HG03066 (cell line): ENCODE measurements around the gene IFNG.

ENCODE experiments used
- ATAC-seq: cut with Tn5 transposase; IDR thresholded peaks from one replicate; pipeline ENCODE4 v1.9.1; 2021; ENCODE audit warnings: low read depth; ENCODE audit not compliant: unreplicated experiment

The IFNG gene

DNA sequence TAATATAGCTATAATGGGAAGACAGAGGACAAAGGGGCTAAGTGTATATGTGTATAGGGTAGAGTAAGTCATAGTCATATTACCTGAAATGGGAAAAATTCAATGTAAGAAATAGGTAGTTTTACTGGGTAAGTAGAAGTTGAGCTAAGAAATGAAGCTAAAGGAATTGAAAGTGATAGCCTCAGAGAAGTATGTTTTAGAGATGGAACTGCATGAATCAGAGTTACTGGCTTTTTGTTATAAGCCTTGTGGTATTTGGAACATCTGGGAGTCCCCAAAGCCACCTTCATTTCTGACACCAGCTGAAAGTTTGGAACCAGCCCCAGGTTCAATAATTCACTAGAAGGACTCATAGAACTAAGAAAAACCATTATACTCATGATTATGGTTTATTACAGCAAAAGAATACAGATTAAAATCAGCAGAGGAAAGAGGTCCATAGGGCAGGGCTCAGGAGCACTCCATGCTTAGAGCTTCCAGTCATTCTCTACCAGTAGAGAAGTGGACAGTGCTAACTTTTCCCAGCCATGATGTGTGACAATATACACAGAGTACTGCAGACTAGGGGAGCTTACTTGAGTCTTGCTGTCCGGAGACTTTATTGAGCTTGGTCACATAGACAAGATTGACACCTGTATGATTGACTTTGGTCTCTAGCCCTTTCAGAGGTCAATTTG, 9.8 kb upstream of the IFNG start:
- no peak for ATAC-seq

GRCh38 chr12:68166317-68166831, 6.8 kb upstream of the IFNG start:
- no peak for ATAC-seq

GRCh38 chr12:68163560-68164081, 4.1 kb upstream of the IFNG start:
- peak; percentile 69 for ATAC-seq

DNA sequence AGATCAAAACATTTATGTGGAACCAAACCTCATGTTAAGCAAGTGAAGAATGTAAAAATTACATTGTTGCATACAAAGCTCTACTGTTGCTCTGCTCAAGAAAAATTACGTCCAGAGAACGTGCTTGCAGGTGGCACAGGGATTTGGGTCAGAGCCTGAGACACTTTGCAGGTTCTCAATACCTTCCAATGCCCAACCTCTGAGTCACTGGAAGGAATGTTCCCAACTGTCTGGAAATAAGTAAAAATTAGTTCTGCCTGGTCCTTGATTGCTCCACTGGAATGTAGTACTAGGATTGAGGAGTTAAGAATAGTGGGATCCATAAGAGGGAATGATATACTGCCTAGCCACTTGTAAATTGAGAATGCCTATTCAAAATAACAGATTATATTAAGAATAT, 2.8 kb upstream of the IFNG start:
- no peak for ATAC-seq

GRCh38 chr12:68158432-68158831, 1.1 kb downstream of the IFNG start:
- ATAC-seq, result no peak

DNA sequence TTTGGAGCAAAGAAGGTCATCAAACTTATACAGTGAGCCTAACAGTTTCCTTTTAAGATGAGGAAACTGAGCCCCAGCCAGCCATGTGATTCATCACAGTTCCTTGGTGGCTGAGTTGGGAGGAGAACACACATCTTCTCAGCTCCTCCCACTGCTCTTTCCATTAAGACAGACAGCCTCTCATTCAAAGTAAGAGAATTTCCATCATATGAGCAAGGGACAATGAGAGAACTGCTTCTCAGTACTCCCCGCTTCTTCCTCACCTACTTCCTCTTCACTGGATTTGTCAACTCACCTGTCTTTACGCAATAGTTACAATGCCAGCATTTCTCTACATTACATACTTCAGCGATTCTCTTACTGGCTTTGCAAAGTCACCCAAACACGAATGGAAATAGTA, 2.2 kb downstream of the IFNG start:
- ATAC-seq, result no peak

DNA sequence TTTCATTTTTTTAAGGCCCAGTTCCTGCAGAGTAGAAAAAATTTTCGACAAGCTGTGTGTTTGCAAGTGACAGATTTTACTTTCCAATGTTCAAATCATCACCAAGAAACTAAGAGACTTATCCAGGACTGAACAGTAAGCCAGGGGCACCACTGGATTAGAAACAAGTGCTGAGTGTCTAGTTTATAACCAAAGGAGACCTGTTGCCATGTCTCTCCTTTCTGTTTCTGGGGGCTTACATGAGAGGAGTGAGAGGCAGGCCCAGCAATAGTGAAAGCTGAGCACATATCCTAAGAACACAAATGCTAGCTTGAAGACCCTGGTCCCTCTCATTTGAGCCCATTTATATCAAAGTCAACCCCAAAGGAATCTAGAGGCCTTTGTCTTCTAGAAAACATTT, 2.9 kb downstream of the IFNG start:
- ATAC-seq, result no peak

DNA sequence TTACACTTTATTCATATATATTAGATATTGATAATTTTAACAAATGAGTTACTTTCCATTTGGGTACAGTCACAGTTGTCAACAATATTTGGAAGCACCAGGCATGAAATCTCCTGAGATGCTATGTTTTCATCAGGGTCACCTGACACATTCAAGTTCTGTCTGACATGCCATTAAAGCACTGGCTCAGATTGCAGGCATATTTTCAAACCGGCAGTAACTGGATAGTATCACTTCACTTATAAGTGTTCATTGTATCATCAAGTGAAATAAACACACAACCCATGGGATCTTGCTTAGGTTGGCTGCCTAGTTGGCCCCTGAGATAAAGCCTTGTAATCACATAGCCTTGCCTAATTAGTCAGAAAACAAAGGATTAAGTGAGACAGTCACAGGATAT, 4.8 kb downstream of the IFNG start:
- no peak for ATAC-seq

GRCh38 chr12:68148261-68148951, 11.1 kb downstream of the IFNG start:
- no peak for ATAC-seq

DNA sequence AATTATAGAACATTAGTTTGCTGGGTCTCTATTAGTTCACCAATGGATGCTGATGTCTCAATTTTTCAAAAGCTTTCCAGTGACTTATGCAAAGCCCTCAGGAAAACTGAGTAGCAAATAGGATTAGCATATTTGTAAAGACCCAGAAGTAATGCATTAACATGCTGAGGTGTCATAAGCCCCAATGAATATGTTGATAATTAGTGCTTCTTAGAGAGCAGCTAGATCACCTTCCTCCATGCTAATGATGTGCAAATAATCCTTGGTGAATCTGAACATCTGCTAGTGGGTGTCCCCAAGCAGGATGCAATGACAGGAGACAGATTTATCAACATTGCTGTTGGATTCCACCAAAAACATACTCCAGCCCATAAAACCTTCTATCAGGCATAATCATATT, 19.0 kb downstream of the IFNG start:
- ATAC-seq, result no peak

DNA sequence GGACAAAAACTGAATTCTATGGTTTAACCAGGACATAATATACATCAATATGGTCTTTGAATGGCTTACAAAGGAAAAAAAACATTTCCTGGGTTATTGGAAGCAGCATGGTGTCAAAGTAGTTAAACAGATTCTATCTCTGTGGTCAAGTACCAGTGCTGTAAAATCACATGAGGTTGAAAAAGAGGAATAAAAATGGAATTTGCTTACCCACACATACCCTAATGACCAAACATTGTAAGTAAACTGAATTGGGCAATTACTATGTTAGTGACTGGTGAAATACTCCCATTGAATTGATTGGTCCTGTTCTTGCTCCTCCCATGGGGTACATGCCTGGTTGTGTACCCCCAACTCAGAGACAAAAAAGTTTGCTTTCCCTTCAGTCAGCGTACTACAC, 19.6 kb downstream of the IFNG start:
- no peak for ATAC-seq

DNA sequence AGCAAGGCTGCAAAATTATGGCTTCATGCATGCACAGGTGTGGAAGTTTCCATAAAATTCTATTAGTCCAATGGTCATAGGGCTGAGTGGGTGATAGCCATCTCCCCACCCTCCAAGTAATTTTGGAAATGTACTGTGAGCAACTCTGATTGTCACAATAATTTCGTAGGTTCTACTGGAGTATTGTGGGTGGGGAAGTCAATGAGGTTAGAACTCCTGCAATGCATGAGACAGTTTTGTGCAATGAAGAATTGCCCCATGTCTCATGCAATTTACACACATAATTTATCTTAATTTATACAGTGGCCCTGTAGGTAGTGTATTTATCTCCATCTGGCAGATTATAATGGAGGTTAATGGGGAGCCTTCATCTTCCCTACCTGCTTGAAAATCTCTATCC, 20.5 kb downstream of the IFNG start:
- no peak for ATAC-seq

- ATAC-seq, result no peak
Observed at GRCh38 chr12:68138480-68138879, 21.1 kb downstream of the IFNG start.

- no peak for ATAC-seq
Observed at GRCh38 chr12:68137335-68137830, 22.2 kb downstream of the IFNG start.

DNA sequence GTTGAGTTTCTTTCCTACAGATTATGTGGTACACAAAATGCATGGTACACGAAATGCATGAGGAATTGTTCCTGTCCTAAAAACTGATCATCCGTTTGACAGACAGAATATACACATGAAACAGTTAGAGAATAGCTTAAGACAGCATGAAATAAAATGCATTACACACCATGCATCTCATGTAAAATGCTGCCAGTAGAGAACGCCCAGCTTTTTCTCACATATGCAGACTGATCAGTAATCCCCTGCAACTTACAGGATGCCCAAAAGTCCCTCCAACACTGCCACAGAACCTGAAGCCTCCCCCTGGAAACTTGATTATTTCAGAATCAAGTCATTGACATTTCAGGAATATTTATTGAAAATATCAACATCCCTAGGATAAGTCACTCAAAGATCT, 24.0 kb downstream of the IFNG start:
- ATAC-seq, result no peak

DNA sequence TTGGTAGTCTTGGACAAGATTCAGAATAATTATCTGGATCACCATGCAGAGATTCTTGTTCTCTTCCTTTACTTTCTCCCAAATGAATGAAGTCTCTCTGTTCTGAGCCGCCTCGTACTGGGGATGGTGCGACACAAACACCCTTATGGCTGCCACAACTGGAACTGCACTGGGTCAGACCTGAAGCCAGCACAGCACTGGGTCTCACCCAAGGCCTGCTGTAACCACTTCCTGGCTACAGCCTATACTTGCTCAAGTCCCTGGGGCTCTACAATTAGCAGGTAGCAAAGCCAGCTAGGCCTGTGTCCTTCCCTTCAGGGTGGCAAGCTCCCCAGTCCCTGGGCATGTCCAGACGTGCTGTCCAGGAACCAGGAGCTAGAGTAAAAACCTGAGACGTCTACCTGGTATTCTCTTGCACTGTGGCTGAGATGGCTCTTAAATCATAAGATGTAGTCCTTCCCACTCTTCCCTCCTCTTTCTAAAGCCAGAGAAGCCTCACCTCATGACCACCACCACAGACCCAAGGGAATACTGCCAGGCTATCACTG, 27.6 kb downstream of the IFNG start:
- no peak for ATAC-seq

GRCh38 chr12:68129979-68130378, 29.6 kb downstream of the IFNG start:
- ATAC-seq, result no peak

GRCh38 chr12:68122236-68122920, 37.2 kb downstream of the IFNG start:
- ATAC-seq, result no peak

DNA sequence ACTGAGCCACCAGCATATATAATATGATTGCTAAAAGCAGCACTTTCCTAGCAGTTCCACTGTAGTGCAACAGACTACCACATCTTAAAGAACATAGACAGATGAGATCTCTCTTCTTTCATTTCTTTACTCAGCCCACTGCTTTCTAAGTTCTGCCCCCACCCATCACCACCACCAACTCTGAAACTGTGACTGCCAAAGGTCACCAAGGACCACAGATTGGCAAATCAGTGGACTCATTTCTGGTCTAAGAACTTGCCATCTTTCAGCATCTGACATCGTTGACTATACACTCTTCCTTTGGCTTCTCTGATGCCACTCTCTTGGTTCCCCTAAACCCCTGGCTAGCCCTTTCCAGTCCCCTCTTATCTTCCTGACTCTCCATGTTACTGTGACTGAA, 38.4 kb downstream of the IFNG start:
- ATAC-seq, result no peak

- ATAC-seq, result peak; percentile 96
Observed at GRCh38 chr12:68119724-68120211, 39.8 kb downstream of the IFNG start.

GRCh38 chr12:68119250-68119649, 40.3 kb downstream of the IFNG start:
- ATAC-seq, result no peak
